ENCODE results near the gene OR1M1.

The OR1M1 gene

DNA sequence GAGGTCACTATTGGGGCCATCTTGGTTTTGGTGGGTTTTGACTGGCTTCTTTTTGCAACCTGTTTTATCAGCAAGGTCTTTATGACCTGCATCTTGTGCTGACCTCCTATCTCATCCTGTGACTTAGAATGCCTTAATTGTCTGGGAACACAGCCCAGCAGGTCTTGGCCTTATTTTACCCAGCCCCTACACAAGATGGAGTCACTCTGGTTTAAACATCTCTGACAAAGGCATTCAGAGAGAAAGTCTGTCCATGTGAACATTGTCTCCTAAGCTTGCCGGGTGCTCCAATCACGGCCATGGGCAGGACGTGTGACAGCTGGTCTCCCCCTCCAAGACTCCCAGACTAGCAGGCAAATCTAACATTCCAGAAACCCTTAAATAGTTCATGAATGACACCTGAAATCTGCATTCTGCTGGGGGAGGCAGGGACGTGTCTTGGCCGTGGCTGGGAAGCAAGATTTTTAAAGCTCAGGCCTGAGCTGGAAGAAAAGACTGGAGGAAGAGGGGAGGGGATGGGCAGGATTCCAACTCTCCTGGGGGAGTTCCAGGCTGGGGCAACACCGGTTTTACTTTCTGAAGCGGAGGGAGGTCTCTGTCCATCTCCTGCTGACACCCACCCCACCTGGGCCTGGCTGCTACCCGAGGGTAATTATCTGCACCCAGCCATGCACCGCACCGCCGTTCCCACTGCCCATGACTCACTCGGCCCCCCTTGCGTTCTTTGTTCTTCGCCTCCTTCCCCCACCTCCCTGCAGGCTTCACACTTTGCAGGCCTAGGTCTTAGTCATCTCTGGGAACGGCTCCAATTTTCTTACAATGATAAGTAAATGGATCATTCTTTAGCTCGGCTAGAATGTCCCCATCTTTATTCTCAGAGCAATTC is 11.6 kb upstream of the OR1M1 start:
- DNase-seq (ENCODE audit: low read depth in 3 of 3, low spot score in 1 of 3): no peak

DNA sequence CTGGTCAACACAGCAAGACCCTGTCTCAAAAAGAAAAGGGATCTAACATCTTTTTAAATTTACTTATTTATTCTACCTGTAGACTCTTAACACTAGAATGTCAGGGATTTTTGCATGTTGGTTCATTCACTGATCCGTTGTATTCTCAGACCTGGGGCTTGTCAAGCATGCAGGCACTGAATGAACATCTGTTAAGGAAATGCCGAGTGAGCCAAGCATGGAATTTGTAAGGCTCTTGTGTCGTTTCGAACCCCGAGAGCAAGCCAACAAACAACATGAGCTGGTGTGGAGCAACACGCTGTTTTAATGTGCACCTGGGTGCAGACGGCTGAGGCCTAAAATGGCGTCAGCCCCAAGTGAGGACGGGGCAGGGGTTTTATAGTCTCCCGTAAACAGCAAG is 10.0 kb upstream of the OR1M1 start:
- no peak for DNase-seq (ENCODE audit: low read depth in 3 of 3, low spot score in 1 of 3)

DNA sequence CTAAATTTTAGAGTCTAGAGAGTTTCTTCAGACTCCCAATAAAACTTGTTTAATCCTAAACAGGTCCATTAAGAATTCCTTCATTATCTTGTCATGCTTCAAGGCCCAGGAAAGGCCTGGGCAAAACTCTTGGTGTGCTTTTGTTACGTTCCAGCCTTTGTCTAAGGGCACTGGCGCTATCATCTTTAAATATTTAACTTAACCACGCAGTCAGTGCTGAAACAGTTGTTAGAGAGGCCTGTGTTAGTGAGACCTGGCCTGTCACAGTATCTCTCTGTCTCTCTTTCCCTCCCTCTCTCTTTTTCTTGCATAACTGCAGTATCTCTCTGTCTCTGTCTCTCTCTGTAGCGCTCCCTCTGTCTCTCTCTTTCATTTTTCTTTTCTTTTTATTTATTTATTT is 8.2 kb upstream of the OR1M1 start:
- DNase-seq (ENCODE audit: low read depth in 3 of 3, low spot score in 1 of 3): no peak

DNA sequence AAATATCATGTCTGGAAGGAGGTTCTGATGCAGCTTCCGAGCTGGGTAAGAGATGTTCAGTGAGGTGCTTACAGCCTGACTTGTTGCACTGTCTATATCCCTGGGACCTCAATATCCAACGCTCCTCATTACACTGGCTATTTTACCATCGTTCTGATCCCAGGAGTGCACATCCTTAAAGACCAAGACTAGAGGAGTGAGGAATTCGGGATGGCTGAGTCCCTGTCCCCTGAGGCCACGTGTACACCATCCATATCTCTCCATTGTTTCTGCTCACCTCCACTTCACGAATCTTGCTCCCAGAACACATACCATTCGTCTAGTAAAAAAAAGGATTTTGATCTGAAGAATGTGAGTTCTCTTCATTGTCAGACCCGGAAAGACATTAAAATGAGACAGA is 20.5 kb downstream of the OR1M1 start, which contains the start of gene OR7G2:
Gene OR7G2, minus strand, starts transcription at position 101 of the 400 bp plus-strand sequence. CDS start 4,232 bp downstream, outside the sequence.
- no peak for DNase-seq (ENCODE audit: low read depth in 3 of 3, low spot score in 1 of 3)

DNA sequence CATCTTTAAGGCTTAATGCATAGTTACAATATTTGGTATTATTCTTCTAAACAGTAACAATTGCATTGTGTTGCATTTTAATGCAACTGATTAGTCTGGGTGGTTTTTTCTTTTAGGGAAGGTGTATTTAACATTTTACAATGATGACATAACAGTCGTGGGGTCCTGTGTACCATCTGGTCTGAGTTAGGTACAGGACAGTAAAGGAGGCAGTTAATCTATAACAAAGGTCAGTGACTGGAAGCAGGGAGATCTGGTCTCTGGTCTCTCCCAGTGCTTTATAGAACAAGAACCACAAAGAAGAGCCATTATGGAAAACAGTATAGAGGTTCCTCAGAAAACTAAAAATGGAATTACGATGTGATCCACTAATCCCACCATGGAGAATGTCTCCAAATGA is 23.1 kb downstream of the OR1M1 start:
- DNase-seq (ENCODE audit: low read depth in 3 of 3, low spot score in 1 of 3): no peak

DNA sequence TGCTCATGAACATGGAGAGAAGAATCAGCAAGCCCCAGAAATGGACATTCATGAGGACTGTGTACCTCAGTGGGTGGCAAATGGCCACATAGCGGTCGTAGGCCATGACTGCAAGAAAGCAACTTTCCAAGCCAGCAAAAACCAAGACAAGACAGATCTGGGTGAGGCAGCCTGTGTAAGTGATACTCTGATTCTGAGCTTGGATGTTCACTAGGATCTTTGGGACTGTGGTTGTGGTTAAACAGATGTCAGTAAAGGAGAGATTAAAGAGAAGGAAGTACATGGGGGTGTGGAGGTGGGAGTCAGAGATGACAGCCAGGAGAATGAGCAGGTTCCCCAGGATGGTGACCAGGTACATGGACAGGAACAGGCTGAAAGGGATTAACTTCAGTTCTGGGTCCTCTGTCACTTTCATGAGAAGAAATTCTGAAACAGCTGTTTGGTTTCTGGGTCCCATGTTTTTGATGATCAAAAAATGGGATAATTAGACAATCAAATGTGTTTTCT is 28.5 kb downstream of the OR1M1 start, which contains the start of gene OR7G1:
Gene OR7G1, minus strand, starts transcription at position 457 of the 507 bp plus-strand sequence. Its CDS starts 0 bp downstream, at position 457.
- no peak for DNase-seq (ENCODE audit: low read depth in 3 of 3, low spot score in 1 of 3)

DNA sequence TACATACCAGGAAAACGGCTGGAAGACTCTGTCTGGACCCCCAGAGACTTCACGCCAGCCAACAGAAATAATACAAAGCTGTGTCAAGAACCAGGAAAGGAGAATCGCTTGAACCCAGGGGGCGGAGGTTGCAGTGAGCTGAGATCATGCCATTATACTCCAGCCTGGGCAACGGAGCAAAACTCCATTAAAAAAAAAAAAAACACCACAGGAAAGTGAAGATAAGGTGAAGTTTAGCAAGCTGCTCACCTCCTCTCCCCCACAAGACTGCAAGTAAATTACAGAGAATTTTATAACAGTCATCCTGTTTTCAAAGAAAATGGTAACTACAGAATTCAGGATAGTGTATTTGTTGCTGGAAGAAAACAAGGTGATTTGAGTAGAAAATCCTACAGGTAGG is 29.7 kb downstream of the OR1M1 start:
- DNase-seq (ENCODE audit: low read depth in 3 of 3, low spot score in 1 of 3): no peak

DNA sequence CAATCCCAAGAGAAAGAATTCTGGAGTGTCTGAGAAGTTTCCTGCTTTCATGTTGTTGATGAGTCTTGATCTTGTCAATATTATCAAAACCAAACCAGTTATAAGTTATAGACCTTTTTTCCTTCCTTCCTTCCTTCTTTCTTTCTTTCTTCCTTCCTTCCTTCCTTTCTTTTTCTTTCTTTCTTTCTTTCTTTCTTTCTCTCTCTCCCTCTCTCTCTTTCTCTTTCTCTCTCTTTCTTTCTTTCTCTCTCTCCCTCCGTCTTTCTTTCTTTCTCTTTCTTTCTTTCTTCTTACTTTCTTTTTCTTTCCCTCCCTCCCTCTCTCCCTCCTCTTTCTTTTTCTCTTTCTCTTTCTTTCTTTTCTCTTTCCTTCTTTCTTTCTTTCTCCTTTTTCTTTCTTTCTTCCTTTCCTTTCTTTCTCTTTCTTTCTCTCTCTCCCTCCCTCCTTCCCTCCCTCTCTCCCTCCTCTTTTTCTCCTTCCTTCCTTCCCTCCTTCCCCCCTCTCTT is 40.1 kb downstream of the OR1M1 start, which contains the start of gene OR7G3:
Gene OR7G3, minus strand, starts transcription at position 51 of the 506 bp plus-strand sequence. Its CDS starts 0 bp downstream, at position 51.
- DNase-seq (ENCODE audit: low read depth in 3 of 3, low spot score in 1 of 3): no peak

DNA sequence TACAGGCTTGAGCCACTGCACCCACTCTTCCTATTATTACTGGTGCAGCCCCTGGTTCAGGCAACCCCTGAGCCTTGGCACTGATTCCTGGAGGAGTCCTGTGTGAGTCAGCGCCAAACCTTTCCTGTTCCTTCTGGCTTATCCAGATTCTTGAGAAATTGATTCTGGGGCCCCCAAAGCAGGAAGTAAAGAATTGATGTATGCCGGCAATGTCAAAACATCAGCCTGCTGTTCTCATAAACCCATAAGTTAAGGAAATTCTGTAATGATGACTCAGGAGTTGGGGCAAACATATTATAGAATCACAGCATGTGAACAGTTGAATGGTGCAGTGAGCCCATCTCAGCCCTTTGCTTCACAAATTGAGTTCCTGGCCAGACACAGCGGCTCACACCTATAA is 41.3 kb downstream of the OR1M1 start:
- no peak for DNase-seq (ENCODE audit: low read depth in 3 of 3, low spot score in 1 of 3)

DNA sequence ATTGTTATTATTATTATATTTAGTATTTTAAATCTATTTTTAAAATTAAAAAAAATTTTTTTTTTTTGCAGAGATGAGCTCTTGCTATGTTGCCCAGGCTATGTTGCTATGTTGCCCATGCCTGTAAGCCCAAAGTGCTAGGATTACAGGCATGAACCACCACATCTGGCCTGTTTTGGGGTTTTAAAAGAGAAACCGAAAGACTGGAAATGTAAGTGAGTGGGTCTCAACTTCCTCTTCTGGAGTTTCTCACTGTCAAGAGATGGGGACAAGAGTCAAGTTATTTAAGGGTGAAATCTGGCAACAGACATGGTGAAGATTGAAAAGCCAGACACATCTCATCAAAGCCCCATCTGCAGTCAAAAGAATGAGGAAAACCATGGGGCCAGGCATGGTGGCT is 44.1 kb downstream of the OR1M1 start:
- DNase-seq (ENCODE audit: low read depth in 3 of 3, low spot score in 1 of 3): no peak

DNA sequence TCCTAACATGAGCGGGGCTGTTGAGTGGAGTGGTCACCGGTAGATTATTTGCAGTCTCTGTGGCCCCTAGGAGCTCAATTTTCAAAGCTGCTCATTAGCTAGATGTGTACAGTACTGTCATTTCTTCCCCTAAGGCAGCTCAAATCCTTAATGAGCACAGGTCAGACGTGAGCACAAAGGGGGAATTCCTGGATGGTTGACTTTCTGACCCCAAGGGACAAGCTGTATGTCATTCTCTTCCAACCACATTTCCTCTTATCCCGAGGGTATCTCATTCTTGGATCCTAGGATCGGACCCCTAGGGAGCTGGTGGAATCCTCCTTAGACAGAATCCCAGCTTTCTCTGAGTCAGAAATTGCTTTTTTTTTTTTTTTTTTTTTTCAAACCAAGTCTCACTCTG is 45.6 kb downstream of the OR1M1 start:
- no peak for DNase-seq (ENCODE audit: low read depth in 3 of 3, low spot score in 1 of 3)

DNA sequence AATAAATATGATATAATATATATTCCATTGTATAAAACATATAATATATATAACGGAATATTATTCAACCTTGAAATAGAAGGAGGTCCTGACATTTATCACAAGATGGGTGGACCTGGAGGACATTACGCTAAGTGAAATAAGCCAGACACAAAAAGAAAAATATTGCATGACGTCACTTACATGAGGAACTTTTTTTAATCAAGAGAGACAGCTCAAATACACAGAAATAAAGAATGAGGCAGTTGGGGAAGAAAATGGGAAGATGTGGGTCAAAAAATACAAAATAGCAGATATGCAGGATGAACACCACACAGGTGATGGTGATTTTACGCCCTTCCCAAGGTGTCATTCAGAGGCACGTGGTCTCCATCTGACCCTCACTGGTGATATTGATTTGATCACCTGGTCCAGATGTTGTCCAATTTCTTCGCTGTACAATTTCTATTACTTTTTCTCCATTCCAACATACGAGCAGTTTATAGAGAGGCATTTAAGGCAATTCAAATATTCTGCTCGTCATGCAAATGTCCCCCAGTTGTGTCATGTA is 52.8 kb downstream of the OR1M1 start:
- DNase-seq (ENCODE audit: low read depth in 3 of 3, low spot score in 1 of 3): no peak

DNA sequence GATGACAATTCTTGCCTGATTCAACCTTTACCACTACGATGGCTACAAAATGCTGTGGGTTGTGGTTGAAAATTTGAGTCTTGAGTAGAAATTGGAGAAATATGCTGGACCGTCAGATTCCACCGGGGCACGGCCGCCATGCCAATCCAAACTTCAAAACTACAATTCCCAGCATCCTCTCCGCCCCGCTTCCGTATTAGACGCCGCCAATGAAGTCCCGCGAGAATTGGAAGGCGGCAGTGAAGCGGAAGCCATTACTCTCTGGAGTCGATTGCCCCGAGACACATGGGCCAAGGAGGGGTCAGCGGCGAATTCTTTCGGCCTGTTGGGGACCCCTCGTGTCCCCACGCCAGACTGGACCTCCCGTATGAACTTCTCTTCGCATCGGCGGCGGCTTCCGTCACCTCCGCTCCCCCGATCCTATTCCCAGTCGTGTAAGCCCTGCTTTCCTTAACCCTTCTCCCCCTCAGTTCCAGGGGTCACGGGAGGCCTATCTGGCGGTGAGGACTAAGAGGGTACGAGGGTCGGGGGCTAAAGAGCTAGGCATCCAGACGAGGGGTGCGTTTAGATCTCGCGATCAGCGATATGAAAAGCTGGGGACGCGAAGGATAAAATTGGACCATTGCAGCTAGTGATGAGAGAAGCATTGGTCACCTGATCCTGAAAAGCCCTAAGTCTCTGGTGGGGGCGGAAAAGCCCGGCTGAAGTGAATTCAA is 53.5 kb downstream of the OR1M1 start, which contains the start of gene ZNF317:
Gene ZNF317, plus strand, starts transcription at position 239 of the 716 bp plus-strand sequence. CDS start 15,620 bp downstream, outside the sequence.
- peak; percentile 71 to 75 (median 75) for DNase-seq (ENCODE audit: low read depth in 3 of 3, low spot score in 1 of 3)

DNA sequence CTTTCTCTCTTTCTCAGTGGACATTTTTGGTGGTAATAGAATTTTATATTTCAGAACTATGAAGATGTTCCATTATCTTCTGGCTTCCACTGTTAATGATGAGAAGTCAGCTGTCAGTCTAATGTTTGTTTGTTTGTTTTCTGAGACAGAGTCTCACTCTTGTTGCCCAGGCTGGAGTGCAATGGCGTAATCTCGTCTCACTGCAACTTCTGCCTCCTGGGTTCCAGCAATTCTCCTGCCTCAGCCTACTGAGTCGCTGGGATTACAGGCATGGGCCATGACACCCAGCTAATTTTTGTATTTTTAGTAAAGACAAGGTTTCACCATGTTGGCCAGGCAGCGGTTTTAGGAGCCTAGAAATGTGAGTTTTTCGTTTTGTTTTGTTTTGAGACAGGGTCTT is 58.1 kb downstream of the OR1M1 start:
- DNase-seq (ENCODE audit: low read depth in 3 of 3, low spot score in 1 of 3): no peak

Data from stimulated activated CD4-positive, alpha-beta T cell treated with anti-CD3 and anti-CD28 coated beads, TNF-alpha, amount 100 ng/mL, for 1 hour (primary cell).